Measurements from ENCODE around the gene MAP7D1.

DNA sequence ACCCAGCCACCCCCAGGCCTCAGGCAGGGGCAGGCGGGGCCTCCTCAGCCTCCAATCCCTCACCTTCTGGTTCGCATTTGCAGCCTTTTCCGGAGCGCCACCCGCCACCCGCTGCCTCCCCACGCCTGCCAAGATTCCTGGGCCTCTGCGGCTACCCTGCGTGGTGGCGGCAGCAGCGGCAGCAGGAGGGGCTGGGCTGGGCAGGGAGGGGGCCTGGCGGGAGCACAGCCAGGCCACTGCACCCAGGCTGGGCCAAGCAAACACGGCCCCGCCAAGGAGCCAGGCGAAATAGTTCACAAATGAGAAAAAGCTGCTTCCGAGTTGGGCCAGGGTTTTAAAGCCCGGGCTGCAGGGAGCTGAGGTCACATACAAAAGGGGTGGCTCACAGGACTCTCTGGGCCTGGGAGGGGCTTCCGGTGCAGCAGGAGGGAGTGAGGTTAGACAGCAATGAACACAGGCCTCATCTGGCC, 40.7 kb upstream of the MAP7D1 start:
- TF ChIP-seq, protein P1, sequence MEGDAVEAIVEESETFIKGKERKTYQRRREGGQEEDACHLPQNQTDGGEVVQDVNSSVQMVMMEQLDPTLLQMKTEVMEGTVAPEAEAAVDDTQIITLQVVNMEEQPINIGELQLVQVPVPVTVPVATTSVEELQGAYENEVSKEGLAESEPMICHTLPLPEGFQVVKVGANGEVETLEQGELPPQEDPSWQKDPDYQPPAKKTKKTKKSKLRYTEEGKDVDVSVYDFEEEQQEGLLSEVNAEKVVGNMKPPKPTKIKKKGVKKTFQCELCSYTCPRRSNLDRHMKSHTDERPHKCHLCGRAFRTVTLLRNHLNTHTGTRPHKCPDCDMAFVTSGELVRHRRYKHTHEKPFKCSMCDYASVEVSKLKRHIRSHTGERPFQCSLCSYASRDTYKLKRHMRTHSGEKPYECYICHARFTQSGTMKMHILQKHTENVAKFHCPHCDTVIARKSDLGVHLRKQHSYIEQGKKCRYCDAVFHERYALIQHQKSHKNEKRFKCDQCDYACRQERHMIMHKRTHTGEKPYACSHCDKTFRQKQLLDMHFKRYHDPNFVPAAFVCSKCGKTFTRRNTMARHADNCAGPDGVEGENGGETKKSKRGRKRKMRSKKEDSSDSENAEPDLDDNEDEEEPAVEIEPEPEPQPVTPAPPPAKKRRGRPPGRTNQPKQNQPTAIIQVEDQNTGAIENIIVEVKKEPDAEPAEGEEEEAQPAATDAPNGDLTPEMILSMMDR (IDR thresholded peaks at IDR 0.05; ENCODE audit: poor library complexity) = no peak
- no peak for TF ChIP-seq EZH2 (IDR thresholded peaks at IDR 0.05; ENCODE audit: borderline replicate concordance)
- no peak for TF ChIP-seq EZH2phosphoT487 (IDR thresholded peaks at IDR 0.05; ENCODE audit: low read depth, severe bottlenecking, unreplicated experiment)

Data from hepatocyte (in vitro differentiated cells).